ENCODE results near the gene SLC29A1.

The SLC29A1 gene

GRCh38 chr6:44270526-44271405, 47.4 kb downstream of the SLC29A1 start:
- no peak for DNase-seq

GRCh38 chr6:44271406-44271723, 48.0 kb downstream of the SLC29A1 start:
- no peak for DNase-seq

DNA sequence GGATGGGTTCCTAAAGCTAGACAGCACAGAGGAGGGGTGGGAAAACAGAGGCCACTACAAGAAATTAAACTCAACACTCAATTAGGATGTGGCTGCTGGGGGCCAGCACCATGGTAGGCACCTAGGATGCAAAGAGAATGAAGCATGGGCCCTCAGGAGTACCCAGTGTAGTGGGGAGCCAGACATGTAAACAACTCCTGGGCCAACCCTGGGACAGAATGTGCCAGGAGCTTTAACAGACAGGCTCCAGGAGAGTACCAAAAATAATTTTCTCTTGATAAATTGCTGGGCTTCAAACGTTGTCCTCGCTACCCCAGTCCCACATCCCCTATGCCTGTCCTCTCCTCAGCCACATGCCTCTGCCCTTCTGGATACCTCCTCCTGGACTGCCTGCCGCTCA, 48.5 kb downstream of the SLC29A1 start:
- DNase-seq: no peak

DNA sequence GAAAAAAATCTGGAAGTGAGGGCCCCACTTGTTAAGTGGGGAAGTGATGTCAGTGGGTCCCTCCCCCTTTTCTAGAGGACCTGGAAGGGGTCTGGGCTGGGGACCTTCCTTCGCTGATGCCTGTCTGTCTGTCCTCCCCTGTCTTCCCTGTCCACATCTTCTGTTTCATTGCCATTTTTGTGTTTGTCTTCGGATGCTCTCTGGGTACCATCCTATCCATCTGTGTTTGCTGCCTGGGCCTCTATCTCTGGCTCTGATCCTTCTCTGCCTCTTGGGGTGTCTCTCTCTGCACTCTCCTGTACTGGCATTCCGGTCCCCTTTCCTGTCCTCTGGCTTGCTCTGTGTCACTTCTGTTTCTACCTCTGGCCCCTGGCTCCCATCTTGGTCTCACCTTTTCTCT, 49.1 kb downstream of the SLC29A1 start:
- no peak for DNase-seq

DNA sequence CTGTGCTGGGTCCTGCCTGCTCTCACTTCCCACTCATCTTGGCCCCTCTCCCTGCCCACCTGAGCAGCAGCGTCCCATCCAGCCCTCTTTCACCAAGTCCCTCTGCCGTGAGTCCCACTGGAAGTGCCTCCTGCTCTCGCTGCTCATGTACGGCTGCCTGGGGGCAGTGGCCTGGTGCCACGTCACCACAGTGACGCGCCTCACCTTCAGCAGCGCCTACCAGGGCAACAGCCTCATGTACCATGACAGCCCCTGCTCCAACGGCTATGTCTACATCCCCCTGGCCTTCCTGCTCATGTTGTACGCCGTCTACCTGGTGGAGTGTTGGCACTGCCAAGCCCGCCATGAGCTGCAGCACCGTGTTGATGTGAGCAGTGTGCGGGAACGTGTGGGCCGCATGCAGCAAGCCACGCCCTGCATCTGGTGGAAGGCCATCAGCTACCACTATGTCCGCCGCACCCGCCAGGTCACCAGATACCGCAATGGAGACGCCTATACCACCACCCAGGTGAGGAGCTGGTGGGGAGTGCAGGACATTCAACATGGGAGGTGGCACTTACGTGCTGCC, 49.7 kb downstream of the SLC29A1 start:
- no peak for DNase-seq

DNA sequence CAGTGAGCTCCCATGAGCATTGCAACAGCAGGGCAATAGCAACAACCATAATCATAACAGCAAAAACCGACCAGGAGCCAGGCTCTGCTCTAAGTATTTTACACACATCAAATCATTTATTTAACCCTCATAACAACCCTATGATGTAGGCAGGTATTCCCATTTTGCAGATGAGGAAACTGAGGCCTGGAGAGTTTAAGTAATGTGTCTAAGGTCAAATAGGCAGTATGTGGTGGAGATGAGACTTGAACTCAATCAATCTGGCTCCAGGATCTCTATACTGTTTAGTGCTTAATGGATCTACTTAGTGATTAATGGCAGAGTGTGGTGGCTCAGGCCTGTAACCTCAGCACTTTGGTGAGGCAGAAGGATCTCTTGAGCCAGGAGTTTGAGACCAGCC, 50.2 kb downstream of the SLC29A1 start:
- no peak for DNase-seq

DNA sequence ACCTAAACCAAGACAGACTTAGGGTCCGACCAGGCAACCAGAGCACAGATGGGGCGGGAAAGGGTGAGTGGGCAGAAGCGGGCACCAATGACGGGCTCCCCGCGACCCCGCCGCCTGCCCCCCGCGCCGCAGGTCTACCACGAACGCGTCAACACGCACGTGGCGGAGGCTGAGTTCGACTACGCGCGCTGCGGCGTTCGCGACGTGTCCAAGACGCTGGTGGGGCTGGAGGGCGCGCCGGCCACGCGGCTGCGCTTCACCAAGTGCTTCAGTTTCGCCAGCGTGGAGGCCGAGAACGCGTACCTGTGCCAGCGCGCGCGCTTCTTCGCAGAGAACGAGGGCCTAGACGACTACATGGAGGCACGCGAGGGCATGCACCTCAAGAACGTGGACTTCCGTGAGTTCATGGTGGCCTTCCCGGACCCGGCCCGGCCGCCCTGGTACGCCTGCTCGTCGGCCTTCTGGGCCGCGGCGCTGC, 51.9 kb downstream of the SLC29A1 start:
- DNase-seq: no peak

GRCh38 chr6:44275749-44276648, 52.6 kb downstream of the SLC29A1 start:
- peak; percentile 18 for DNase-seq

DNA sequence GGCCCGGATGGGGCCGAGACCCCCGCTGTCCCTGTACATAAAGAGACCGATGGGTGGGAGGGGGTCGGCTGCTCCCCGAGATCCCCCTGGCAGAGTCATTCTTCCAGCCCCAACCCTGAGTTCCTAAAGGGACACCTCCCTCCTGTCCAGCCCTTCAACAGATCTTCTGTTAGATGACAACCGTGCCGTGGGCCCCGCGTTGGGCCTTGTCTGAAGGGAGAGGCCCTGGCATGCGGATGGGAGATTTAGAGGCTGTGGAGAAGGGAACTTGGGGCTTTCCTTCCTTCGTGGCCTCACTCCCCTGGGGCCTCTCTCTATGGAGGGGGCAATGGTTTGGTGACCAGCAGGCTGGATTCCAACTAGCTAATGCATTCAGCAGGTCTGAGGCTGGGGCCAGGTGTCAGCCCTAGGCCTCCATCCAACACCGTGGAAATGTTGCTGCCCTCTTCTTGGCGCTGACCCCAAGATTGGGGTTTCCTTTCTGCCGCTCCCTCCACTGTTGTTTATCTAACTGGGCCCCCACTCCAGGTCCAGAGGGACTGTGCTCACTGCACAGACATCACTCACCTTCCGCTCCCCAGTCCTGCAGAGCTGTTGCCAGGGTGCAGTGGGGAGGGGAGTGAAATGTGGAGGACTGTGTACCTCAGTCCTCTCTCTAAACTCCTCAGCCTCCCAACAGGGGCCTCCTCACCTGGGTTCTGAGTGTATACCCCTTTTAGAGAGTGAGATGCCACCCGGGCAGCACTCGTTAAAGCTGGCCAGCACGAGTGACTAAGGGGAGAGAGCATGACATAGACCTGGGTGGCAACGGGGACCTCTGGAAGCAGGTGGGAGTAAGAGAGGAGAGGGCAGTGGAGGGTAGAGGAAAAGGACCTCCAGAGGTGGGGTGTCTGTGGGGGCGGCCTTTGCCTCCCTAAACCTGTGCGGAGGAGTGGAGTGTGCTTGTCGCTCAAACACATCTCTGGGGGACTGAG, 53.6 kb downstream of the SLC29A1 start:
- no peak for DNase-seq

- no peak for DNase-seq
These were observed 54.4 kb downstream of the SLC29A1 start for GRCh38 chr6:44277763-44278162.

DNA sequence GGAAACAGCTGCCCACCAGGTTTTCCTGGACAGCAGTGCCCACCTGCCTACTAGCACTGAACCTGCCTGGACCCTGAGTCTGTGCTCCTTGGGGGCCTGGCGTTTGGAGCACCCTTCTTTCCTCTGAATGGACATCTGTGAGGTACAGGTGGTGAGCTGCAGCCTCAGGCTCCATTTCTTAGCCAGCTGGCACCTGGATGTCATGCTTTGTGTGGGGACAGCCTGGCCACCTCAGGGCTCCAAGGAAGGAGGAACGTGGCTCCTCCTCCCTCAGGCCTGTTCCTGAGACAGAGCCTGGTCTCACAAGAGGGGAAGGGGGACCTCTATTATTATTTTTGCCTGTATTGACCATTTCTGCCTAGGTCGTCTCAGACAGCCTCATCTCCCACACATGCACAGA, 54.9 kb downstream of the SLC29A1 start:
- DNase-seq: no peak

DNA sequence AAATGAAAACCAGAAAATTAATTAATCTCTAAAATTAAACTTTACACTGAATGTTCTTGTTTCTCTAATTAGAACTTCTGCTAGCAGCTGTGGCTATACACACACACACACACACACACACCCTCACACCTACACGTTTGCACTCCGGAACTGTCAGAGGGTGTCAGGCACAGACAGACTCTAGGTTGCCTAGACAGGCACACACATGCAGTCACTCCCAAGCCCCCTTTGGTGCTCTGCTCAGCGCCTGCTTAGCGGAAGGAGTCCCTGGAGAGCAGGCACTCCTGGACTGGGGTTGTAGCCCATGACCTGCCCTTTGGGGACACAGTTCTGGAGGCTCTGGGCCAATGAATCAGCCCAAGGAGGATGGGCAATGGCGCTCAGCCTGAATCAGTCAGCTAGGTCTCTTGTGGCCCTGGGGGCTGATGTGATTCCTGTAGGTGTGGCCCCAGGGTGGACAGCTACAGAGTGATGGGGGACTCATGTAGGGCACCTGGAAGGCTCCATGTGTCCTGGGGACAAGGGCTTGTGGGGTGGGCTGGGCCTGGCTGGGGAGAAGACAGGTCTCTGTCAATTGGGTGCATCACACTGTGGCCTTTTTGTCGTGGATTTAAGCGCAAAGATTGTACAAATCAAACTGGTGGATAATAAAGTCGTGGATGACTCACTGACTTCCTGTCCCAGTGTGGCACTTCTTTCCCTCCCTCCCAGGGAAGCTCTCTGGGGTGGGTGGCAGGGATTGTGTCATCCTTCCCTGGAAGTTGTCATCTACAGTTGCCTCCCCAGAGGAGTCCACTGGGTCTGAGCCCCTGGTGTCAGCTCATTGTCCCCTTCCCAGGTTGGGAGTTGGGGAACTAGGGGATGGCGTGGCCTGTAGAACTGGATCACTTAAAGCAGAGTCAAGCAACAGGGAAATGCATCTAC, 55.6 kb downstream of the SLC29A1 start:
- DNase-seq: no peak
